ENCODE data around the gene ELOVL5.

ELOVL5 gene

GRCh38 chr6:53264915-53265607 is 83.7 kb downstream of the ELOVL5 start:
- H3K79me2 ChIP-seq (ENCODE audit: insufficient read depth, low read depth), result no peaks in the 10 kb centered on the region
- H3K4me2 ChIP-seq, result no peak overlapping the region
- H3K27ac ChIP-seq, result no peak overlapping the region
- no peaks in the 10 kb centered on the region for H3K36me3 ChIP-seq (ENCODE audit: insufficient read depth)
- no peak for TF ChIP-seq CTCF (conservative IDR thresholded peaks at IDR 0.05; ENCODE audit: low read depth, low read length)
- no peaks in the 10 kb centered on the region for H3K27me3 ChIP-seq (ENCODE audit: insufficient read depth, low read depth)
- H4K20me1 ChIP-seq (ENCODE audit: insufficient read depth), result no peaks in the 10 kb centered on the region
- H3K9ac ChIP-seq, result no peak overlapping the region
- no peak overlapping the region for H2AFZ ChIP-seq (ENCODE audit: low read depth)
- no peak overlapping the region for H3K4me3 ChIP-seq (IDR thresholded peaks at IDR 0.05; ENCODE audit: insufficient read depth, low read depth, low read length)
- no peaks in the 10 kb centered on the region for H3K4me1 ChIP-seq (ENCODE audit: low read depth, poor library complexity, severe bottlenecking)

GRCh38 chr6:53264337-53264736 is 84.4 kb downstream of the ELOVL5 start:
- Histone ChIP-seq H3K79me2 (ENCODE audit: insufficient read depth, low read depth) (no peaks in the 10 kb centered on the region), H3K4me1 (ENCODE audit: low read depth, poor library complexity, severe bottlenecking) (no peaks in the 10 kb centered on the region), H3K4me3 (IDR thresholded peaks at IDR 0.05; ENCODE audit: insufficient read depth, low read depth, low read length) (no peak overlapping the region), H4K20me1 (ENCODE audit: insufficient read depth) (no peaks in the 10 kb centered on the region), H3K4me2 (no peak overlapping the region), H3K36me3 (ENCODE audit: insufficient read depth) (no peaks in the 10 kb centered on the region), H2AFZ (ENCODE audit: low read depth) (no peak overlapping the region), H3K27ac (no peak overlapping the region), H3K9ac (no peak overlapping the region), H3K27me3 (ENCODE audit: insufficient read depth, low read depth) (no peaks in the 10 kb centered on the region)
- no peak for TF ChIP-seq CTCF (conservative IDR thresholded peaks at IDR 0.05; ENCODE audit: low read depth, low read length)

- H3K79me2 ChIP-seq (ENCODE audit: insufficient read depth, low read depth), result no peaks in the 10 kb centered on the region
These were observed 84.8 kb downstream of the ELOVL5 start for GRCh38 chr6:53263917-53264316.

GRCh38 chr6:53259860-53260580 is 88.7 kb downstream of the ELOVL5 start:
- no peak for TF ChIP-seq CTCF (conservative IDR thresholded peaks at IDR 0.05; ENCODE audit: low read depth, low read length)
- H3K36me3 ChIP-seq (ENCODE audit: insufficient read depth), result no peaks in the 10 kb centered on the region
- H4K20me1 ChIP-seq (ENCODE audit: insufficient read depth), result no peaks in the 10 kb centered on the region

More at GRCh38 chr6:53263917-53264316, 84.8 kb downstream of the ELOVL5 start:
- Histone ChIP-seq H3K4me2 (no peak overlapping the region), H3K27me3 (ENCODE audit: insufficient read depth, low read depth) (no peaks in the 10 kb centered on the region), H2AFZ (ENCODE audit: low read depth) (no peak overlapping the region), H3K27ac (no peak overlapping the region), H3K4me3 (IDR thresholded peaks at IDR 0.05; ENCODE audit: insufficient read depth, low read depth, low read length) (no peak overlapping the region), H4K20me1 (ENCODE audit: insufficient read depth) (no peaks in the 10 kb centered on the region), H3K9ac (no peak overlapping the region), H3K4me1 (ENCODE audit: low read depth, poor library complexity, severe bottlenecking) (no peaks in the 10 kb centered on the region), H3K36me3 (ENCODE audit: insufficient read depth) (no peaks in the 10 kb centered on the region)
- TF ChIP-seq CTCF (conservative IDR thresholded peaks at IDR 0.05; ENCODE audit: low read depth, low read length), result no peak

More at GRCh38 chr6:53259860-53260580, 88.7 kb downstream of the ELOVL5 start:
- no peak overlapping the region for H3K4me3 ChIP-seq (IDR thresholded peaks at IDR 0.05; ENCODE audit: insufficient read depth, low read depth, low read length)
- H2AFZ ChIP-seq (ENCODE audit: low read depth), result no peak overlapping the region
- H3K4me2 ChIP-seq, result no peak overlapping the region
- H3K79me2 ChIP-seq (ENCODE audit: insufficient read depth, low read depth), result no peaks in the 10 kb centered on the region
- H3K9ac ChIP-seq, result no peak overlapping the region
- no peaks in the 10 kb centered on the region for H3K4me1 ChIP-seq (ENCODE audit: low read depth, poor library complexity, severe bottlenecking)
- H3K27me3 ChIP-seq (ENCODE audit: insufficient read depth, low read depth), result no peaks in the 10 kb centered on the region
- no peak overlapping the region for H3K27ac ChIP-seq

Measured in KMS-11 (cell line).